Dedifferentiated amniotic fluid mesenchymal stem cell (primary cell): ENCODE measurements around the gene MEF2B.
"Not testable (repeated sequence)": the region's sequence is repeated elsewhere in the genome, so short reads cannot be mapped to it uniquely, and the experiment has no call there.

Source experiments
- DNase-seq: peaks from one replicate; pipeline ENCODE4 v3.0.0-alpha.2; 2016; ENCODE audit errors: extremely low spot score

Gene MEF2B

GRCh38 chr19:19192910-19193423 lies 22.9 kb upstream of the MEF2B start:
- DNase-seq, result no peak

GRCh38 chr19:19192078-19192882 lies 22.2 kb upstream of the MEF2B start, which contains the start of the genes BORCS8 and RFXANK:
Gene BORCS8, minus strand, starts transcription at chr19:19192152. Its CDS starts 35 bp downstream, at chr19:19192117.
Gene RFXANK, plus strand, starts transcription at chr19:19192258. Its CDS starts 1,689 bp downstream, at chr19:19193947.
- DNase-seq, result peak; percentile 99

- no peak for DNase-seq
Measured at GRCh38 chr19:19191768-19192077, 21.7 kb upstream of the MEF2B start.

- DNase-seq, result no peak
Measured at GRCh38 chr19:19186742-19187141, 16.7 kb upstream of the MEF2B start.

- DNase-seq, result no peak
Measured at GRCh38 chr19:19185853-19186740, 16.0 kb upstream of the MEF2B start.

- no peak for DNase-seq
Measured at GRCh38 chr19:19181488-19181998, 11.5 kb upstream of the MEF2B start.

GRCh38 chr19:19179548-19180441 lies 9.7 kb upstream of the MEF2B start:
- DNase-seq, result no peak

- DNase-seq, result no peak
Measured at GRCh38 chr19:19176950-19177349, 6.9 kb upstream of the MEF2B start.

GRCh38 chr19:19173243-19173642 lies 3.2 kb upstream of the MEF2B start:
- not testable (repeated sequence) for DNase-seq

- DNase-seq, result peak; percentile 61
Measured at GRCh38 chr19:19171821-19172532, 1.9 kb upstream of the MEF2B start.

- DNase-seq, result no peak
Measured at GRCh38 chr19:19170873-19171672, 1.0 kb upstream of the MEF2B start.

GRCh38 chr19:19169236-19170052 lies 619 bp downstream of the MEF2B start:
- no peak for DNase-seq

- no peak for DNase-seq
Measured at GRCh38 chr19:19167612-19168011, 2.5 kb downstream of the MEF2B start.

GRCh38 chr19:19165396-19165795 lies 4.7 kb downstream of the MEF2B start:
- no peak for DNase-seq

- DNase-seq, result no peak
Measured at GRCh38 chr19:19162495-19162894, 7.6 kb downstream of the MEF2B start.

GRCh38 chr19:19160461-19161035 lies 9.5 kb downstream of the MEF2B start:
- DNase-seq, result no peak

- no peak for DNase-seq
Measured at GRCh38 chr19:19159534-19159933, 10.5 kb downstream of the MEF2B start.

- DNase-seq, result no peak
Measured at GRCh38 chr19:19157808-19158207, 12.3 kb downstream of the MEF2B start.
